ENCODE results near the gene DNAH8. TPM values are rescaled to one million over a fixed set of nuclear protein-coding genes. Genes with fewer than 3 reads are reported as not detected.

Gene DNAH8
- polyA plus RNA-seq, 1 of the 3 experiments (the other 2 are of a cell fraction): not detected

GRCh38 chr6:38782616-38783015 is 67.5 kb downstream of the DNAH8 start:
- POLR2A ChIA-PET: no interaction called here
- Histone ChIP-seq H3K27me3 (ENCODE audit: insufficient read depth) (no peaks in the 10 kb centered on the region), H3K9ac (no peak overlapping the region), H3K9me3 (no peaks in the 10 kb centered on the region), H4K20me1 (ENCODE audit: insufficient read depth) (no peaks in the 10 kb centered on the region), H3K4me1 (ENCODE audit: control insufficient read depth in 1 of 2, insufficient read depth in 2 of 2, low read depth in 1 of 2, low read length in 1 of 2) (peaks cover 0 to 12% of the 10 kb centered on the region in 2 experiments; a peak in 1 of 4 replicates), H3K4me2 (no peak overlapping the region), H3K79me2 (ENCODE audit: insufficient read depth) (no peaks in the 10 kb centered on the region), H3K9me2 (no peaks in the 10 kb centered on the region), H2AFZ (ENCODE audit: low read depth) (no peak overlapping the region), H3K36me3 (replicated peaks in 1 of 2; ENCODE audit: control insufficient read depth in 1 of 2, insufficient read depth in 2 of 2, low read length in 1 of 2) (no peaks in the 10 kb centered on the region), H3K27ac (ENCODE audit: low read depth in 2 of 2, low read length in 1 of 2) (no peak overlapping the region), H3K4me3 (ENCODE audit: low read depth in 2 of 2, low read length in 1 of 2) (no peak overlapping the region), H3F3A (replicated peaks; ENCODE audit: insufficient read depth) (peaks cover under 1% of the 10 kb centered on the region)
- no peak for DNase-seq
- CTCF ChIA-PET: interaction anchor here (1.2 to 1.5 kb wide), 2 partner anchors 12 to 90 kb away, joined by 3 to 4 read pairs; no protein-coding TSS in a partner anchor
- 28% methylated on average over 2 of the region's 2 CpGs for WGBS (ENCODE audit: low lambda C conversion rate)
- TF ChIP-seq POLR2AphosphoS5 (IDR thresholded peaks at IDR 0.05; ENCODE audit: low read depth, low read length): no peak
- no peak for TF ChIP-seq NFIC (IDR thresholded peaks at IDR 0.05; ENCODE audit: borderline replicate concordance)

GRCh38 chr6:38783443-38784228 is 68.5 kb downstream of the DNAH8 start:
- H3K4me2 ChIP-seq: no peak overlapping the region
- H4K20me1 ChIP-seq (ENCODE audit: insufficient read depth): no peaks in the 10 kb centered on the region
- H3K79me2 ChIP-seq (ENCODE audit: insufficient read depth): no peaks in the 10 kb centered on the region
- H3F3A ChIP-seq (replicated peaks; ENCODE audit: insufficient read depth): peaks cover 10% of the 10 kb centered on the region
- H3K9me3 ChIP-seq: no peaks in the 10 kb centered on the region
- no peak for DNase-seq
- POLR2A ChIA-PET: no interaction called here
- 61% methylated on average over 10 of the region's 11 CpGs for WGBS (ENCODE audit: low lambda C conversion rate)
- no peaks in the 10 kb centered on the region for H3K27me3 ChIP-seq (ENCODE audit: insufficient read depth)
- CTCF ChIA-PET: interaction anchor here (1.2 to 1.5 kb wide), 2 partner anchors 10 to 89 kb away, joined by 3 to 4 read pairs; no protein-coding TSS in a partner anchor
- no peak for TF ChIP-seq EP300 (IDR thresholded peaks at IDR 0.05; ENCODE audit: borderline replicate concordance in 1 of 2, low read depth in 1 of 2, low read length in 1 of 2)
- TF ChIP-seq CTCF (IDR thresholded peaks at IDR 0.05): no peak
- TF ChIP-seq FOXM1 (IDR thresholded peaks at IDR 0.05; ENCODE audit: low read depth): no peak
- TF ChIP-seq USF1 (IDR thresholded peaks at IDR 0.05; ENCODE audit: borderline replicate concordance, low read depth): no peak
- TF ChIP-seq NRF1 (IDR thresholded peaks at IDR 0.05; ENCODE audit: low read depth, low read length): no peak
- TF ChIP-seq SMC3 (IDR thresholded peaks at IDR 0.05; ENCODE audit: low read depth, low read length): no peak
- no peaks in the 10 kb centered on the region for H3K9me2 ChIP-seq
- peaks cover 0 to 12% of the 10 kb centered on the region in 2 experiments; a peak in 1 of 4 replicates for H3K4me1 ChIP-seq (ENCODE audit: control insufficient read depth in 1 of 2, insufficient read depth in 2 of 2, low read depth in 1 of 2, low read length in 1 of 2)
- H3K4me3 ChIP-seq (ENCODE audit: low read depth in 2 of 2, low read length in 1 of 2): no peak overlapping the region
- H3K36me3 ChIP-seq (replicated peaks in 1 of 2; ENCODE audit: control insufficient read depth in 1 of 2, insufficient read depth in 2 of 2, low read length in 1 of 2): no peaks in the 10 kb centered on the region
- no peak overlapping the region; the same call in 1 of the 2 replicates for H2AFZ ChIP-seq (ENCODE audit: low read depth)
- H3K9ac ChIP-seq: no peak overlapping the region
- H3K27ac ChIP-seq (ENCODE audit: low read depth in 2 of 2, low read length in 1 of 2): no peak overlapping the region; a peak in 1 of 4 replicates
